Liver (tissue), 3 donors: Measurements from ENCODE around the gene BFSP1.

Experiments used
- ATF3 ChIP-seq: IDR thresholded peaks from 2 replicates; pipeline ENCODE4 v1.6.1; 2016; ENCODE audit warnings: antibody characterized with exemption
- CTCF ChIP-seq: fragments of 150-350 bp; IDR thresholded peaks from 2 replicates; pipeline ENCODE4 v1.5.1; 2017; ENCODE audit warnings: improper control_type of control experiment, low read depth, low read length; ENCODE audit not compliant: missing input control
- EGR1 ChIP-seq, 2 donors: IDR thresholded peaks; 2 replicates each; pipeline ENCODE4 v1.6.1; 2016 to 2018; ENCODE audit warnings: antibody characterized with exemption in 2 of 2, low read depth in 2 of 2
- GABPA ChIP-seq, 2 donors: IDR thresholded peaks in 1 of 2; conservative IDR thresholded peaks in 1 of 2; 2 replicates each; pipeline ENCODE4 v1.6.1; 2016; ENCODE audit warnings: antibody characterized with exemption in 2 of 2, mild to moderate bottlenecking in 1 of 2, moderate library complexity in 1 of 2
- HNF4A ChIP-seq, 2 donors: conservative IDR thresholded peaks; 2 replicates each; pipeline ENCODE4 v1.6.1; 2016; ENCODE audit warnings: antibody characterized with exemption in 2 of 2, mild to moderate bottlenecking in 2 of 2
- HNF4G ChIP-seq: IDR thresholded peaks from 2 replicates; pipeline ENCODE4 v1.6.1; 2016; ENCODE audit warnings: antibody characterized with exemption
- JUND ChIP-seq, 2 donors: IDR thresholded peaks; 2 replicates each; pipeline ENCODE4 v1.6.1; 2016; ENCODE audit warnings: antibody characterized with exemption in 2 of 2
- RAD21 ChIP-seq, 2 donors: IDR thresholded peaks; 2 replicates each; pipeline ENCODE4 v1.6.1; 2016; ENCODE audit warnings: antibody characterized with exemption in 2 of 2, mild to moderate bottlenecking in 2 of 2
- REST ChIP-seq: IDR thresholded peaks from 2 replicates; pipeline ENCODE4 v1.6.1; 2016; ENCODE audit warnings: antibody characterized with exemption, mild to moderate bottlenecking
- RXRA ChIP-seq, 2 donors: IDR thresholded peaks; 2 replicates each; pipeline ENCODE4 v1.6.1; 2017 to 2018; ENCODE audit warnings: antibody characterized with exemption in 2 of 2, mild to moderate bottlenecking in 1 of 2
- SP1 ChIP-seq: IDR thresholded peaks from 2 replicates; pipeline ENCODE4 v1.6.1; 2018; ENCODE audit warnings: antibody characterized with exemption, mild to moderate bottlenecking
- TAF1 ChIP-seq: conservative IDR thresholded peaks from 2 replicates; pipeline ENCODE4 v1.6.1; 2016; ENCODE audit warnings: antibody characterized with exemption, mild to moderate bottlenecking
- YY1 ChIP-seq: IDR thresholded peaks from 2 replicates; pipeline ENCODE4 v1.6.1; 2016; ENCODE audit warnings: antibody characterized with exemption, mild to moderate bottlenecking
- donor health status: healthy.
- donor health status: healthy.

DNA sequence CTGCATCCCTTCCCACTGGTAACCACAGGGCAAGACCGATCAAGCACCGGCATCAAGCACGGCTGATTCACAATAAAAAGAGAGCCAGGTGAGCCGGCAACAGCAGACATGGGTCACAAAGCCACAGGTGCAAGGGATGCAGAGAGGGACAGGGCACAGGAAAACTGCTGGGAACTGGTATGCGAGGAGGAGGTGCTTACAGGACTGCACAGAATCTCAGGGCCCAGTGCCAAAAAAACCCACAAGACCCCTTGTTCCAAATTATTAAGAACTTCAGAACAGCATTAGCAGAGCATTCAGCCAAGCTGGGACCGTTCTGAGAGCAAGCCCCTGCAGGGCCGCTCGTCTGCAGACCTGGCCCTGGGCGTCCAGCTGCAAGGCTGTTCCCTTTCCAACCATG is 35.4 kb downstream of the BFSP1 start:
- no peak for TF ChIP-seq CTCF
- no peak for TF ChIP-seq REST
- TF ChIP-seq ATF3 = no peak
- TF ChIP-seq HNF4G = no peak
- no peak for TF ChIP-seq JUND (IDR thresholded peaks at IDR 0.05)
- TF ChIP-seq RAD21 (IDR thresholded peaks at IDR 0.05) = no peak
- TF ChIP-seq TAF1 = no peak
- no peak for TF ChIP-seq HNF4A (conservative IDR thresholded peaks at IDR 0.05)
- TF ChIP-seq SP1 = no peak
- TF ChIP-seq EGR1 (IDR thresholded peaks at IDR 0.05; ENCODE audit: low read depth in 2 of 2) = no peak
- no peak for TF ChIP-seq RXRA (IDR thresholded peaks at IDR 0.05)
- TF ChIP-seq GABPA (IDR thresholded peaks at IDR 0.05 in 1 of 2, conservative IDR thresholded peaks at IDR 0.05 in 1 of 2) = no peak
- TF ChIP-seq YY1 = no peak
